Stimulated activated naive CD8-positive, alpha-beta T cell treated with anti-CD3 and anti-CD28 coated beads, Interleukin-15, Interleukin-2, amounts not matched to agents 100 U/mL and 50 U/mL, for 24 hours (primary cell): ENCODE measurements around the gene PRR12.
A peak's percentile ranks its signal among the peaks of the same experiment; 100 is the strongest.

Source experiments
- ATAC-seq: fragments of 150-1000 bp; cut with Tn5 transposase; one replicate; pipeline ENCODE4 v1.10.0; 2021
- DNase-seq: peaks from one replicate; pipeline ENCODE4 v3.0.0; 2021

PRR12 gene

DNA sequence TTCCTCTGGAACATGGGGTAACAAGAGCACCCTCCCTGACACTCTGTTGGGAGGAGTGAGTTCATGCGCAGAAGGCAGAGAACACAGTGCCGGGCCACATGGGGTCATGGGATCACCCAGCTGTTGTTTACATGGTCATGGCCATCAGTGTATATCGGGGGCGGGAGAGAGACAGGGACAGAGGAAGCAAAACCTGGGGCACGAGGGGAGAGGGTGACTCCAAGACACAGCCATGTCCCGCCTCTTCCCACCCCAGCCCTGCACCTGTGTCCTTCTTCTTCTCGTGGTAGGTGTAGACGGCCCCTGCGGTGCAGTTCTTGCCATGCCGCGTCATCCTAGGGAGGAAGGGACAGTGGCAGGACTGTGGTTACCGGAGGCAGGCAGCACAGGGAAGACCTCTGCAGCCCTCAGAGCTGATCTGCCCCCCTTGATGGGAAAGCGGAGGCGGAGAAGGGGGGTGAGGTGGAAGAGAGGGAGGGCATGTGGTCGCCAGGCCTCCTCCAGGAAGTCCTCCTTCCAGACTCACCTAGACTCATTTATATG, 30.6 kb upstream of the PRR12 start:
- peak; percentile 49 for DNase-seq

DNA sequence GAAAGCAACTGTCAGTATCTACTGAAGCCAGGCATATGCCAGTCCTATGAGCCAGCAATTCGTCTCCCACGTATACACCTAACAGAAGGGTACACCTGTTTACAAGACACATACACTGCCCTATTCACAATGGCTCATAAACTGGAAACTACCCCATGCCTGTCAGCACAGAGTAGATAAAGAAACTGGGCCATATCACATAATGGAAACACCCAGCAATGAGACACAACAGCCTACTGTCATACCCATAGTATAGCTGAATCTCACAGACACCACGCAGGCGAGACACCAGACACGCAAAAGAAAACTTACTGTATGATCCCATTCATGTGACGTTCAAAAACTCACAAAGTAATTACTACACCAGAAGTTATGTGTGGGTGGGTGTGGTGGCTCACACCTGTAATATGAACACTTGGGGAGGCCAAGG, 26.4 kb upstream of the PRR12 start:
- ATAC-seq (peak; percentile 67), DNase-seq (no peak)

More for the DNA sequence above, 30.6 kb upstream of the PRR12 start:
- peak; percentile 4 for ATAC-seq

DNA sequence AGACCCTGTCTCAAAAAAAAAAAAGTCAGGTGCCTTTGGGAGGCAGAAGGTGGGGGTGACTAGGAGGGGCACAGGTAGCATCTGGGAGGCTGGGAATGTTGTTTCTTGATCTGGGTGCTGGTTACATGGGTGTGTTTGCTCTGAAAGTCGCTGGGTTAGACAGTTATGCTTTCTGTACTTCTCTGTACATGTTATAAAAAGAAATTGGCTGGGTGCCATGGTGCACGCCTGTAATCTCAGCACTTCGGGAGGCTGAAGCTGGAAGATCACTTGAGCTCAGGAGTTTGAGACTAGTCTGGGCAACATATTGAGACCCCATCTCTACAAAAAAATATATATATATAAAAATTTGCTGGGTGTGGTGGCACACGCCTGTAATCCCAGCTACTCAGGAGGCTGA, 25.7 kb upstream of the PRR12 start:
- no peak for DNase-seq

DNA sequence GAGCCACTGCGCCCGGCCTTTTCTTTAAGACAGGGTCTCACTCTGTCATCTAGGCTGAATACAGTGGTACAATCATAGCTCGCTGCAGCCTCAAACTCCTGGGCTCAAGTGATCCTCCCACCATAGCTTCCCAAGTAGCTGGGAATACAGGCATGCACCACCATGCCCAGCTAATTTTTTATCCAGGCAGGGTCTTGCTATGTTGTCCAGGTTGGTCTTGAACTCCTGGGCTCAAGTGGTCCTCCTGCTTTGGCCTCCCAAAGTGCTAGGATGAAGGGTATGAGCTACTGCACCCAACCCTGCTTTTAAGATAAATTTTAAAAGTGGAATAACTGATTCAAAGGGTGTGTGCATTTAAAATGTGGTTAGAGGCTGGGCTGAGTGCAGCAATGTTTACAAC, 24.7 kb upstream of the PRR12 start:
- DNase-seq = no peak

More for the DNA sequence above, 25.7 kb upstream of the PRR12 start:
- ATAC-seq = no peak

DNA sequence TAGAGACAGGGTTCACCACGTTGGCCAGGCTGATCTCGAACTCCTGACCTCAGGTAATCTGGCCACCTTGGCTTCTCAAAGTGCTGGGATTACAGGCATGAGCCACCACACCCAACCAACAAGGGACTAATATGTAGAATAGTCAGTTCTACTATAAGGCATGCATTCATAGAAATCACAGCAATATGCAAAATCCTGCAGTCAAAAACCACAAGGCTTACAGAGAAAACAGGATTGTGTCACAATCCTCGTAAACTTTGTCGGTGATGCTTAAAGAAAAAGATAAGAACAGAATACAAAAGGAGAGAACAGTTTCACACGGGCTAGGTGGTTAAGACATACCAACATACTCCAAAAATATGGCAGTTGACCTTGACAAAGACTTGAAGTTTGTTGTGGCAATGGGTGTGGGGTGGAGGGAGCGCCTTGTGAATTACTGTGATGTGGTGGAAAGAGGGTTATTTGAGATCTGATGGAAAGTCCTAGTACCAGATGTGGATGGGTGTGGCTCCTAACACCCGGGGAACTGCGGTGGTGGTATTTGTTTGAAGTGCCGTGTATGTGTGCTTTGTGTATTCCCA, 23.0 kb upstream of the PRR12 start:
- DNase-seq (peak; percentile 59), ATAC-seq (peak; percentile 79)

More for the DNA sequence above, 24.7 kb upstream of the PRR12 start:
- no peak for ATAC-seq

DNA sequence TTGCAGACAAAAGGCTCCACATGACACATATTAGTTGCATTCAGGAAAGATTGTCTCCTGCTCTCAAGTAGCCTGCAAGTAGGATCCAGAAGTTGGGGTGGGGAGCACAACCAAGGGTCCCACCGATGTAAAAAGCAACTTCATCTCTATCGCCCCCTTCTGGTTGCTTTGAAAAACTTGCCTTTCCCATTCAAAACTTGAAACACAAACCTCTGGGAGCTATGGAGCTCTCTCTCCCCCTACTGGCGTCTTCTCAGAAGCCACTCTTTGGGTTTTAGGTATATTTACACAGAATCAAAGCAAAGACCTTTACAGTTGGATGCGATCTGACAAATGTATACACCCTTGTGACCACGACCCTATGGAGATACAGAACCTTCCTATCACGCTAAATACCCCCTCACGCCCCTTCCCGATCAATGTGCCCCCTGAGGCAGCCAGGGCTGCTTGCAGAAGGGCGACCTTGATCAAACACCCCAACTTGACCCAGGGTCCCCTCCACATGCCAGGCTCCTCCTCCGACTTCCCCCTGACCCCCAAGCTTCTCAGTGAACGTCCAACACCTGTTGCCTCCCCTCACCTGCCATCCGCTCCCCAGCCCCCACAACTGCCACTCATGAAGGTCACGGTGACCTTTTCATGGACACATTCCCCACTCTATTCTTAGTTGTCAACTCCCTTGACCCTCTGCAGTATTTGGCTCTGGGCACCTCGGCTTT, 20.7 kb upstream of the PRR12 start:
- DNase-seq = peak; percentile 65

DNA sequence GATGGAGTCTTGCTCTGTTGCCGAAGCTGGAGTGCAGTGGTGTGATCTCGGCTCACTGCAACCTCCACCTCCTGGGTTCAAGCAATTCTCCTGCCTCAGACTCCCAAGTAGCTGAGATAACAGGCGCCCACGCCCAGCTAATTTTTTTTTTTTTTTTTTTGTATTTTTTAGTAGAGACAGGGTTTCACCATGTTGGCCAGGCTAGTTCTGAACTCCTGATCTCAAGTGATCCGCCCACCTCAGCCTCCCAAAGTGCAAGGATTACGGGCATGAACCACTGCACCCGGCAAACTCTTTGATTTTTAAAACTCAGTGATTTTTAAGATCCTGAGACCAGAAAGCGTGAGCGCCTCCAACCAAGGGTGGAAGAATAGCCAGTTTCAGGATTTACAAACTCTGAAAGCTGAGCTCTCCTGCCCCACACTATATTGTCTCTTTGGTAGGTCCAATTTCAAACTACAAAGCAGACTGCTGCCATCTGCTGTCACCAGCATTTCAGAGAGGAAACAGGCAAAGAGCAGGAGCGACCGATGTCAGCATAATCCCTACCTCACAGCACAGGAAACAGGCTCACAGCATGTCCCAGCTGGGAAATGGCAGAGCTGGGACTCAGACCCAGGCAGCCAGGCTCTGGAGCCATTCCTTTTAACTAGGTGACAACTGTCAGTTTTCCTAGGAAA, 19.8 kb upstream of the PRR12 start:
- ATAC-seq (no peak), DNase-seq (no peak)

More for the DNA sequence above, 20.7 kb upstream of the PRR12 start:
- ATAC-seq = peak; percentile 55

DNA sequence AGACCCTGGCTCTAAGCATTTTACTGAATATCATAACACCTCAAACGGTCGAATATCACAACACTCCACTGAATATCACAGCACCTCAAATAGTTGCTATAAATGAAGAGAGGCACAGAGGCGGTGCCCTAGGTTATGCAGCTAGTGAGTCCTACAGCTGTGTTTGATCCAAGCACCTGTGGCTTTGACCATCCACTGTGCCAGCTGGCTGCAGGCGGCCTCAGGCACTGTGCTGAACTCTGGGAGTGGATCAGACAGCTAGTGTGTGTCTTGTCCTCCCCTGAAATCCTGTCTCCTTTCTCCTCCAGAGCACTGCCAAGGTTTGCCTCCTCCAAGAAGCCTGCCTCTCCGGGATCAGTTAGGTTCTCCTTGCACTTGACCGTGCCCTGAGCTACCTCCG, 18.0 kb upstream of the PRR12 start:
- no peak for ATAC-seq
- DNase-seq = no peak

DNA sequence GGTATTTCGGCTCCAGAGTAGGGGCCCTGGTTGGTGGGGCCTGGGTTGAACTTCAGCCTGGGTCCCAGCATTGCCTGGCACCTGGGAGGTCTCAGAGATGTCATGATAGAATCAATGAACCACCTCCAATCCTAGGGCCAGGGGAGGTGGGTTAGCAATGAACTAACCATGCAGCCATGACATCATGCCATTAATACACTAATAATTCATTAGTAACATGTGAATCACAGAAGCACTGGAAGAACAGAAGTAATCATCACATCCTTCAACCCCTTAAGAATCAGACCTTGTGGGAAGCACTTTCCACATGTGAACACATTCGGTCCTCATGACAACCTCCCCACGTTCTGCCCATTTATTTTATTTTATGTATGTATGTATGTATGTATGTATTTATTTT, 17.6 kb upstream of the PRR12 start:
- ATAC-seq (no peak), DNase-seq (no peak)

DNA sequence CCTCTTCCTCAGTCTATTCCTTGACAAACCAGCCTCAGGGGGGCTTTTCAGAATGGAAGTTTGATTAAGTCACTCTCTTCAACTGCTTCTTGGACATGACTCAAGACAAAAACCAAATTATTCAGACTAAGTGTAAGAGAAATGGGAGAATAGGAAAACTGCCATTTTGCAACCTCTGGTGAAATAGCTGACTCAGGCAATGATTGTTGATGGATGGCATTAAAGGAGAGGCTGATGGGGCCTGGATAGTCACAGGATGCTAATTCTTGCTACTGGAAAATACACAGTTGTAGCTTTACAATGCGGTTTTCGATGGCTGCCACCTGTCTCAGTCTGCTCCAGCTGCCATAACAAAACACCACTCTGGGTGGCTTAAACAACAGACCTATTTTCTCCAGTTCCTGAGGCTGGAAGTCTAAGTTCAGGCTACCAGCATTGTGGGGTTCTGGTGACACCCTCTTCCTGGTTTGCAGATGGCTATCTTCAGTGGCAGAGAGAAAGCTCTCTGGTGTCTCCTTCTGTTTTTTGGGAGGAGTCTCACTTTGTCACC, 16.7 kb upstream of the PRR12 start:
- DNase-seq (no peak), ATAC-seq (no peak)

DNA sequence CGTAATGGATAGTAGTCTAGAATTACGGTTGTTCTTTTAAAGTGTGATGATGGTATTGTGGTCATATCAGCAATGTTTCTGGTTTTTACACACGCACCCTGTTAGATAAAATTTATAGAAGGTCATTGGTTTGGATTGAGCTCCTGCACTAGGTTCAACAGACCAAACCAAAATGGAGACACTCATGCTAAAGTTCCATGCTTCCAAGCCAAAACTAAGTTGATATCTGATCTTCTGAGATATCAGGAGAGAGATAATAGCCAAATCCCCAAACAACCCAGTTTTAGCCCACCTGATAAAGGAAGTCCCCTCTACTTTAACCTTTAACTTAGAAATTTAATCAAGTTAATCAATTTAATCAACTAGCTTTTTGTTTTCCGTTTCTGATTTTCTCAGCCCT, 11.8 kb upstream of the PRR12 start:
- ATAC-seq = no peak
- no peak for DNase-seq

DNA sequence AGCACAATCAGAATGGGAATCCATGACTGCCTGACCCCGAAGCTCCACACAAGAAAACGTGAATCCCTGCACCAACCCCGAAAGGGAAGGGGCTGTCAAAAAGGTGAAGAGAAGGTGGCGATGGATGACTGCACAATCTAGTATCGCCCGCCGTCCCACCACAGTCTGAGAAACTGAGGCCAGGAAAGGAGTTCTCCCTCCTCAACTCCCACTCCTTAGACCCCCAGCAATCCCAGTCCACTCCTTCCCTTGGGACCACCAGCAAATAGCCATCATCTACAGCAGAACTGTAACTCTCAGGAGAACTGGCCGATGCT, 11.1 kb upstream of the PRR12 start:
- no peak for ATAC-seq

DNA sequence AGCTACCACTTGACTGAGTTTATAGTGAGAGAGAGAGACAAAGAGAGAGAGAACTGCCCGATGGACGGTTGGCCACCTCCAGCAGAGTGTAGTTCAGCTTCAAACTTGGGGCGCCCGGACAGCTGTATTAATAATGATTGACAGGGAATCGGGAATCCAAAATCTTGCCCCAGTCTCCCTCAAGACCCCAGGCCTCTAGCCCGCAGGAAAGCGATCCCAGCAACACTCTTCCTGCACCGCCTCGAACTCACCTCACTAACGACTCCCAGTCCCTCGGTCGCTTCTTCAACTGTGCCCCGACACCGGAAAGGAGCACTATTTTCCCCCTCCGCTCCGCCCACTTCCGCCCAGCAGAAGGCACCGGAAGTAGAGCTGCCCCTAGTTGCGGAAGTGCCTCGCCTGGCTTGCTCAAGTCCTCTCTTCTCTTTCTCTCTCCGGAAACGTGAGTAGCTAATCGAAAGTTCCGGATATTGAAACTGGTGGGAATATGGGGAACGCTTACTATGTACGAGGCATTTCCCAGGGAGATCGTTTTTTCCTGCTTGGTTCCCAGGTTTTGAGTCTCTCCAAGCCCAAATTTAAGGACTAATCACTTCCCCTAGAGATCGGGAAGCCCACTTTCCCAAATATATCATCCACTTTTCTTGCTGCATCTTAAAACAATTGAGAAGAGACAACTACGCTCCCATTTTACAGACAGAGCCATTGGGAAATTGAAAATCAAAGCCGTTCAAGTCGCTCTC, 10.5 kb upstream of the PRR12 start, which contains the start of gene NOSIP:
Gene NOSIP, minus strand, starts transcription at position 293 of the 743 bp plus-strand sequence. CDS start 19,865 bp downstream, outside the sequence.
- ATAC-seq (peak; percentile 99), DNase-seq (peak; percentile 98)

More for the DNA sequence above, 11.1 kb upstream of the PRR12 start:
- no peak for DNase-seq

DNA sequence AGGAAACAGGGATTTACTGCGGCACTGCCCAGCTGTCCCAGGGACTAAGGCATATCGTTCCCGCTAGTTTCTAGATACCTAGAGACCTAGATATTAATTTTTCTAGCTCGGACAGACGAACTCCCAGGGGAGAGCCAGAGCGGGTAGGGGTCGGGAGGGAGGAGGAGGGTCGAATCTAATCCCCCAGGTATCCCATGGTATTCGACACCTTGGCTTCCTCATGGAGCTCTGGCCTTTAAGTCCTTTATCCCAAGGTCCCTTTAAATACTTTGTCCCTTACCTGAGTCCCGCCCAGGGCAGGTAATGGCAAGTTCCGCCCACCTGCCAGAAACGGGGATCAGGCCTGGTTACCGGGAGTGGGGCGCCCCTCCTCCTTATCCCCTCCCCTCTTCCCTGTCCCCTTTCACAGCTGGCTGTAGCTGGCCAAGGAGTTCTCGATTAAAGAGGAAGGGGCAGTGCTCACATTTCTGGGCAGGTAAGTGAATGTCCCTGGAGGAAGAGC, 9.9 kb upstream of the PRR12 start, which contains the start of gene PRRG2:
Gene PRRG2, plus strand, starts transcription at position 310 of the 502 bp plus-strand sequence. CDS start 1,904 bp downstream, outside the sequence.
- DNase-seq = no peak
- ATAC-seq = no peak

DNA sequence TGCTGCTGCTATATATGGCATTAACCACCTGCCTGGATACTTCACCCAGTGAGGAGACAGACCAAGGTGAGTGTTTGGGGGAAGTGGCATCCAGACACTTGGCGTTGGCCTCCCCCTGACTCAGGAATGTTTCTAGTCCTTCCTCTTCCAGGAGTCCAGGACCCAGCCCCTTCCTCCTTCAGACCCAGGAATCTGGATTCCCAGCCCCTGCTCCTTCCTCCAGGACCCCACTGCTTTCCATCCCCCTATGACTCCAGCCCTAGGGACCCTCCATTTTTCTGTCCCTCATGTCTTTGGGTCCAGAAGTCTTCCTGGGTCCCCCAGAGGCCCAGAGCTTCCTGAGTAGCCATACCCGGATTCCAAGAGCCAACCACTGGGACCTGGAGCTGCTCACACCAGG, 7.7 kb upstream of the PRR12 start:
- no peak for DNase-seq
- no peak for ATAC-seq

DNA sequence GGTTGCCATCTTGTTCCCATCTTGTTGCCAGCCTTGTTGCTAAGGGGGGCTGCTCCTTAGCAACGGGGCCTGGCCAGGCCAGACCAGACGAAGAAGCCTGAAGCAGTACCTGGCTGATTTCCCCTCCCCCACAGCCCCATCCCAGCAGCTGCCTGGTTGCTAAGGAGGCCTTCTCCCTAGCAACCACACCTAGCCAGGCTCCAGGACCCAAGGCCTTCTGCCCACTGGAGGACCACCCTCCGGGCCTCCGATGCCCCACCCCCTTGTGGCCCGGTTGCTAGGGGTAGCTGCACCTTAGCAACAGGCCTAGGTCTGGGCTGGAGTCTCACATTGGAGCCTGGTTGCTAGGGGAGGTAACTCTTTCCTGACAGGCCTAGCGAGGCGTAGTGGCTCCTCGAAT, 6.0 kb upstream of the PRR12 start:
- DNase-seq (no peak), ATAC-seq (no peak)

DNA sequence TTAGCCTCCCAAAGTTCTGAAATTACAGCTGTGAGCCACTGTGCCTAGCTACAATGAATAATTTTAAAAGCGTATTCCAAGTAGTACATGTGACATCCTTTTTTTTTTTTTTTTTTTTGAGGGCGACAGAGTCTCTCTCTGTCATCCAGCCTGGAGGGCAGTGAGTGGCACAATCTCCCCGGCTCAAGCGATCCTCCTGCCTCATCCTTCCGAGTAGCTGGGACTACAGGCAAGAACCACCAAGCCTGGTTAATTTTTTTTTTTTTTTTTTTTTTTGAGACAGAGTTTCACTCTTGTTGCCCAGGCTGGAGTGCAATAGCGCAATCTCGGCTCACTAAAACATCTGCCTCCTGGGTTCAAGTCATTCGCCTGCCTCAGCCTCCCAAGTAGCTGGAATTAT, 3.8 kb upstream of the PRR12 start:
- ATAC-seq (no peak), DNase-seq (no peak)

DNA sequence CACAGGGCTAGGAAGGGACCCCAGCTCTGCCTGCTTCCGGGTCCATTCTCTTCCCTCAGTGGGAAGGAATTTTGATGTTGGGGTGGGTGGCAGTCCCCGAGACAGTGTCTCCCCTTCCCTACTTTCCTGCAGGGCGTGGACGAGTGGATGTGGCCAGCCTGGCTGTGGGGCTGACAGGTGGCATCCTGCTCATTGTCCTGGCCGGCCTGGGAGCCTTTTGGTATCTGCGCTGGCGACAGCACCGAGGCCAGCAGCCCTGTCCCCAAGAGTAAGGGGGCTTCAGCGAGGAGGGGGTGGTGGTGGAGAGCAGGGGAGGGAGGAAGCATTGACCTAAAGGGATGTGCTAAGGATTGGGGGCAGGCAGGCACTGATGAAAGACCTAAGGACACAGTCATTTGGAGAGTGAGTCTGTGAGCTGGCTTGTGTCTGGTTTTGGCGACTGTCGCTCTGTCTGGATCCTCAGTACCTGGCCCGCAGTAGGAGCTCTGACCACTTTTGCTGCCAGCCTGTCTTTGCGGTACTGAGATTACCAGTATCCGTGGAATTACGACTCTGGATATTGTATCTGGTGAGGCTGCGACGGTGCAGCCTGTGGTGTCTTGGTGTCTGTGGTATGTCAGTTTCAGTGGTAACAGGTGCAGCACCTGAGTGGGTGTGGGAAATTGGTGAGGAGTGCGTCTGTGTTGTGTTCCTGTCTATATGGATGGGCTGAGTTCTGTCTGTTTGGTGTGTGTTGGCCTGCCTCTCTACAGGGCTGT, 2.4 kb upstream of the PRR12 start:
- ATAC-seq (no peak), DNase-seq (peak; percentile 38)

DNA sequence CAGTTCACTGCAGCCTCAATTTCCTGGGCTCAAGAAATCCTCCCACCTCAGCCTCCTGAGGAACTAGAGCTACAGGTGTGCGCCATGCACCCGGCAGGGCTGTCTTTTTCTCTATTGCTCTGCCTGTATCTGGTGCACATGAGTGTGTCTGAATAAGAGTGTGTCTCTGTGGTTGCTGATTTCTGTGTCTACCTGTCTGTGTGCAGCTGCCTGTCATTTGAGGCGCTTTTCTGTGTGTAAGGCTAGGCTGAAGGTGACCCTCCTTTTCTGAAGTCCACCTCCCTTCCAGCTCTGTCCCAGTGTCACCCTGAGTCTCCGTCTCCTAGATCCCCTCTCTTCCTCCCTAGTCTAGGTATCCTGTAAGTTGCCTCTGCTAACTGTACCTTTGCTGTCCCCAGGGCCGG, 1.5 kb upstream of the PRR12 start:
- DNase-seq (no peak), ATAC-seq (no peak)

DNA sequence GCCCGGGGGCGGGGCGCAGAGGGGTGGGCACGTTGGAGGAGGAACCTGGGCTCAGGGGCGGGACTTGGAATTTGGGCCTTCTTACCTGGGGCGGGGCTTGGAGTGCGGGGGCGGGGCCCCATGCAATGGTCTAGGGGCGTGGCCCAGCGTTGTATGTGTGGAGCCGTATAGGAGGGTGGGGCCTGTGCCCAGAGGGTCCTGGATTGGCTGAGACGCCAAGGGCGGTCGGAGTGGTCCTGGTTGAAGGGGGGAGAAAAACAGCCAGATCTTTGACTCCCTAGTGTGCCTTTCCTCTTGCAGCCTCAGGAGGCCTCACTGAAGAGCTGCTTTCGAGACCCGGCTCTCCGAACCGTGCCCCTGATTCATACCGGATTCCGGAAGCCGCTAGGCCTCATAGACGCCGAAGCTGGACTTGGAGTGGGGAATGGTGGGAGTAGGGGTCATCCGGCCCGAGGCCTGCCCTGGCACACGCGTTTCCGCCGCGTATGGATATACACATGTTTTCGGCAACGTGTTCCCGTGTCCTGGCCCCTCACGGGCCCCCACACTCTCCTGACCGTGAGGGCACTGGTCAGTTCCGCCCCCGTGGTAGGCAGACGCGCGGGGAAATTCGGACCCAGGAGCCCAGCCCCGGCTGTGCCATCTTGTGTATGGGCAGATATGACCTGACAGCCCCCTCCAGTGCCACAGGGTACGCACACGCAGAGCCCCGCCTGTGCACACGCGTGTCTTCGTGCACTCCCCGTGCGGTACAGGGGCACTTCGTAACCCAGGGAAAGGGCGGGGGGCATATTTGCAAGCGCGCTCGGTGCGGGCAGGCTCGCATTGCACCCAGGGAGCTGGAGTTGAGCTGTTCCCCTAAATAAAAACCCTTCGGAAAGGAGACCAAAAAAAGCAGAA, 661 bp upstream of the PRR12 start:
- ATAC-seq (peak; percentile 87), DNase-seq (peak; percentile 95)
